ENCODE data around the gene AGAP9. TPM values are rescaled to one million over a fixed set of nuclear protein-coding genes. Genes with fewer than 3 reads are reported as not detected.

The AGAP9 gene
- total and polyA plus RNA-seq, 2 of the 8 experiments (the other 6 are each of a cell fraction or from before 2014, with no cell fraction given), result 7.2 to 9.3 TPM

Small RNA genes within 50 kb of the gene (small RNA-seq; reads per million reads assigned to genes)
- gene AL591684.3 (ENCODE audit: insufficient read depth) (not detected), gene RNA5SP312 (ENCODE audit: insufficient read depth) (not detected)

Other genes with a start within 250 kb of the AGAP9 start
- gene GDF10, start 223.4 kb downstream of the AGAP9 start, total RNA-seq (2021; fragmentation: NEBNext Ultra II Directional; extraction: Animal tissue kit (Norgen Biotek cat#: 25700)), result 0.19 and 0.25 TPM in 2 replicates
- gene GDF10, start 223.4 kb downstream of the AGAP9 start, polyA plus RNA-seq (2011; rRNA removed), result 0.27 and 0.32 TPM in 2 replicates
- not detected in 2 replicates for gene GDF2, start 201.2 kb downstream of the AGAP9 start, total RNA-seq (2021; fragmentation: NEBNext Ultra II Directional; extraction: Animal tissue kit (Norgen Biotek cat#: 25700))
- gene GDF2, start 201.2 kb downstream of the AGAP9 start, polyA plus RNA-seq (2011; rRNA removed), result not detected in 2 replicates
- gene RBP3, start 175.3 kb downstream of the AGAP9 start, total RNA-seq (2021; fragmentation: NEBNext Ultra II Directional; extraction: Animal tissue kit (Norgen Biotek cat#: 25700)), result not detected in 2 replicates
- not detected in 2 replicates for gene RBP3, start 175.3 kb downstream of the AGAP9 start, polyA plus RNA-seq (2011; rRNA removed)
- gene ZNF488, start 139.3 kb downstream of the AGAP9 start, total RNA-seq (2021; fragmentation: NEBNext Ultra II Directional; extraction: Animal tissue kit (Norgen Biotek cat#: 25700)), result 7.7 and 7.9 TPM in 2 replicates
- gene ZNF488, start 139.3 kb downstream of the AGAP9 start, polyA plus RNA-seq (2011; rRNA removed), result 9.6 and 11.4 TPM in 2 replicates
- not detected in 2 replicates for gene ANXA8, start 39.5 kb downstream of the AGAP9 start, total RNA-seq (2021; fragmentation: NEBNext Ultra II Directional; extraction: Animal tissue kit (Norgen Biotek cat#: 25700))
- gene ANXA8, start 39.5 kb downstream of the AGAP9 start, polyA plus RNA-seq (2011; rRNA removed), result 0.15 and 0.30 TPM in 2 replicates
- gene FAM25G, start 31.9 kb downstream of the AGAP9 start, total RNA-seq (2021; fragmentation: NEBNext Ultra II Directional; extraction: Animal tissue kit (Norgen Biotek cat#: 25700)), result not detected in 2 replicates
- gene FAM25G, start 31.9 kb downstream of the AGAP9 start, polyA plus RNA-seq (2011; rRNA removed), result not detected in 2 replicates
- not detected in 2 replicates for gene SYT15B, start 240.0 kb upstream of the AGAP9 start, total RNA-seq (2021; fragmentation: NEBNext Ultra II Directional; extraction: Animal tissue kit (Norgen Biotek cat#: 25700))
- gene SYT15B, start 240.0 kb upstream of the AGAP9 start, polyA plus RNA-seq (2011; rRNA removed), result 0.13 and 0.17 TPM in 2 replicates